GOT3 (cell line): Measurements from ENCODE around the gene LRRC8D.

ENCODE experiments used
- DNase-seq: peaks from one replicate; lab custom pipeline; 2025; ENCODE audit warnings: mixed read lengths; lab: John Stamatoyannopoulos, UW

The LRRC8D gene

GRCh38 chr1:89834083-89834704 lies 13.4 kb downstream of the LRRC8D start:
- no peak for DNase-seq

GRCh38 chr1:89836252-89837035 lies 15.6 kb downstream of the LRRC8D start:
- no peak for DNase-seq

DNA sequence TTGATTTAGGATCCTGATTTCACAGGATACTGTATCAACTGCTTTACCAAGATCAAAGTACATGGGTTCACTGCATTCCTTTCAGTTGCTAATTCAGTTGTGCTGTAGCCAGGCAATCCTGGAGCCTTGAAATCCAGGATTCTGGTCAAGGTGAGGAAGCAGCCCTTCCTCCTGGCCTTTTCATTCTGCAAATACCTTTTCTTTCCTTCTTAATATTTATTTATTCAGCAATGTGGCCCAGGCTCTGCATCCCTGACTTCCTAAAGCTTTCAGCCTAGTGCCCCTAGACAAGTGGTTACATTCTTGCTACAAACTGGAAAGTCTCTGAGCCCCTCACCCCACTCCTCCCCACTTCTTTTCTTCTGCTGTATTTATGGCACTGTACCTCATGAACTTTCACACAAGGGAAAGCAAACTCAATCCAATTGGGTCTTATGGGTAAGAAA lies 16.2 kb downstream of the LRRC8D start:
- no peak for DNase-seq

DNA sequence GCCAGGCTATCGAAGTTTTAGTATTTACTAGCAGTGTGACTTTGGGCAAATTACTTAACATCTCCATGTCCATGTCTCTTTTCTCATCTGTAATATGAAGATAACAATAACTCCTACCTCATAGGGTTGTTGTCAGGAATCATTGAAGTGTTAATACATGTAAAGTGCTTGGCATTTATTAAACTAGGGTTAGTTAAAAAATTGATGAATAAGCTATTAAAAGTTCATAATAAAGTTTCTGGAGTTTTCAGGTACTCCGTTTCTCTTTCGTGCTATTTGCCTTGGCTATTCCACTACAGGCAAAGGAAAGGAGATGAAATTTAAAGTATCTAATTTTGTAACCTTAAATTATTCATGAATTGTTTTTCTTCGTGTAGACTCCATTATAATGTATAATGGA lies 16.7 kb downstream of the LRRC8D start:
- DNase-seq: no peak

DNA sequence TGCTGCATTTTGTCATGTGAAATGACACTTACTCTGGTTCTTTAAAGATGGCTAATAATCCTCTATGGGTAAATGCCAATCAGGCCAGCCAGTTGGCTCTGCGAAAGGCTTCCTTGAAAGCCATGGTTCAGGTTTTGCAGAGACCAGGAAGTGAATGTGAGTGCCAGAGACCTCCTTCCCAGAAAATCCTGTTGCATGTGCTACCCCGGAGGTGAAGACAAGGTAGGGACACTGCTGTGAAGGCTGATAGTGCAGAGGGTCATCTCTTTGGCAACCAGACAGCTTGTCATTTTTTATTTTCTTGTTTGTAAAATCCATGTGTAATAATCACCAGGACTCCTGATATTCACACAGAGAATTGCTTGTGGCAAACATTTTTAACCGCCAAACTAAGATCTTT lies 18.7 kb downstream of the LRRC8D start:
- no peak for DNase-seq

GRCh38 chr1:89841507-89841906 lies 20.7 kb downstream of the LRRC8D start:
- DNase-seq: no peak

DNA sequence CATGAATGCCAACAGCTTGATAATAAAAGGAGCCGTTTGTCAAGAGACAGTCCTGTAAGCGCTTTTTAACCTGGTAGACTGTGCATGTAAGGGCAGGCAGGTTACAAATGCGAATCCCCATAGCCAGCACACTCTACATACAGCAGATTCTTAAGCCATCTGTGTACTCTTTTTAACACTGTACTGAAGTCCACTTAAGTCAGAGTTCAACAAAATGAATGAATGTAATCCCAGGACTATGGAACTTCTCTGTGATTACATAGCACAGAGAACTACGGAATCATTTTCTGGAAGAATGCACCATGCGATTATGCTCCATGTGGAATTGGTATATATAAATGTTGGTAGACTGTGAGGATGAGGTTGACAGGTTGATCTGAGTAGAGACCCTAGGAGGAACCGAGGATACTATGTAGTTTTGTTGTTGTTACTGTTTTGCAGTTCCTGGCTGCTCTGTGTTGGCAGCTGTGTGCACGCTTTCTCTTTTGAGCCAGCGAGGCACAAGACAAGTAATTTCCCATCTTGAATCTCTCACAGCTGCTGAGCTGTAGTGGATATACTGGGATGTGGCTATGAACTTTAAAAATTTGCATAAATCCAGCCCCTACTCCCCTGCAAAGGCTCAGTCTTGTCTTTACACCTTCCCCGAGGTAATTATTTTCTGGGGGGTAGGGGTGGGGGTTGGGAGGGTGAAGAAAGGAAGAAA lies 21.9 kb downstream of the LRRC8D start:
- no peak for DNase-seq

- peak; percentile 13 for DNase-seq
These were observed 22.7 kb downstream of the LRRC8D start for GRCh38 chr1:89843273-89844130.

- DNase-seq: no peak
These were observed 23.5 kb downstream of the LRRC8D start for GRCh38 chr1:89844241-89844807.

GRCh38 chr1:89844860-89845259 lies 24.0 kb downstream of the LRRC8D start:
- no peak for DNase-seq

GRCh38 chr1:89847191-89847729 lies 26.4 kb downstream of the LRRC8D start:
- DNase-seq: no peak

DNA sequence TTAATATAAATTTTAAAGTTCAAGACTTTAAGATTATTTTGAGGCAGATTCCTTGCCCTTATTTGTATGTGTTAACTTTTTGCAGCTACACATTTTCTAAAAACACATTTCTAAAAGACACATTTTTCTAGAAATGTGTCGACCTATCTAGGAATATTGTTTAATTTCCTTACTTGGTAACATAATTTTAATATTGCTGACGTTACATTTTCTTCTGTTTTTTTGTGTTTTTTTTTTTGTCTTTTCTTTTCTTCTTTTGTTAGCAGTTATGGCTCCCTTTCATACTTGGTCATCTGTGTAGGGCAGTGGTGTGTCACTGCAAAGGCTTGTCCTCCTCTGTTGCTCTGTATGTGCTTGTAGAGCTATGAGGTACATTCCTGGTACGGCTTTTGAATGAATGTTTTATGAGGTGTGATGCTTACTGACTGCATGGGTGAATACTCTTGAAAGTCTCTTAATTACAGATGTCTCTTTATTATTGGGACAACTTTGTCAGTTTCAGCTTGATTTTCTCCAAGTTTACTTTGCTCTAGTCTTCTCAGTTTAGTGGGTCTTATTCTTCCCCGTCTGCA lies 30.1 kb downstream of the LRRC8D start:
- DNase-seq: no peak

- no peak for DNase-seq
These were observed 33.3 kb downstream of the LRRC8D start for GRCh38 chr1:89854140-89854539.

DNA sequence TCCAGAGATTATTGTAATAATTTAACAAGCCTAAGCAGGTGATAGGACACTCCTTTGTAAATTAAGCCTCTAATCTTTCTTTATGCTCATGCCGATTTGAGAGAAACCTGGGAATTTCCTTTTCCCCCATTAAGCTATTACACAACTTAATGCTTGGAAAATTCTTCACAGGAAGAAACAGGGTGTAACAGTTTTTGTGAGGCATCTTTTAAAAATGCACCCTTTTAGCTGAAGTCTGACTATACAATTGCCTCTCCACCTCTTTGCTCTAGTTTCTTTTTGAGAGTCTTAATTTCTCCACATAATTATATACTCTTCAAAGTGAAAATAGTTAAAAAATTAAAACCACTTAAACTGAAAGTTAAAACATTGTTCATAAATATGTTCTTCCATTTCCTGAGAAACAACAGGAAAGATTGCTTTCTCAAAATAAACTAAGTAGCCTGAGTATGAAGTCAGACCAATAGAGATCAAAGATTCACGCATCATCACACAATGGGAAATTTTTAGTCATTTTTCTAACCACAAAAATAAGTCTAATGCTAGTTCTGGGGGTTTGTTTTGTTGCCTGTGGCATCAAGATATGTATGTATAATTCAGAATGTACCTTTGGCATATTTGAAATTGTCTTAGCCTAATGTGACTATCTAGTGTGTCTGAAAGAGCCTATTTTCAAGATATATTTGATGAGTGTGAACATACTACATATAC lies 34.7 kb downstream of the LRRC8D start:
- DNase-seq: no peak

DNA sequence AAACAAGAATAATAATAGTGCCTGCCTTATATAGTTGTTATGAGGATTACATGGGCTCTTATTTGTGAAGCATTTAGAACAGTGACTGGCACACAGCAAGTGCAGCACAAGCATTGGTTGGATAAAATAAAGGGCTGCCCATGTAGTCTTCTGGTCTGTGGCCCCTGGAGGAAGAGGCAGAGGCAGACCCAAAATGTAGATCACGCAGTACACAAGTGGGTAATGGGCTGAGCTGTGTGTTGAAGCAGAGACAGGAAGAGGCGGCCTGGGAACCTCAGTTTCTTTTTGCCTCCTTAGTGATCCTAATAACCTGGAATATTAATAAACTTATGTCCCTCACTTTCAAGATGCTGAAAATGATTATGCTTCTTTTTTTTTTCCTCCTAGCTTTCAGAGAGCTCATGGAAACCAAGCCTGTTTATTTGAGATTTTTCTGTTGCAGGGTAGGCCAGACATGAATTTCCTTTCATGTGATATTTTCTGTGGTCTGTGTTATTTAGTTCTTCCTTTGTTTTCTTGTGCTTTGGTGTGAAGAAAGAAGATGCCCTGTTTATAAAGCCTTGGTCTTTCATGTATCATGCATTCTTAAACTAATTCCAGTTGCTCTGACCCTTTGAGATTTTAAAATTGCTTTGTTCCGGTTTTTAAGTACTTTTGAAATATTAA lies 42.5 kb downstream of the LRRC8D start:
- DNase-seq: no peak

DNA sequence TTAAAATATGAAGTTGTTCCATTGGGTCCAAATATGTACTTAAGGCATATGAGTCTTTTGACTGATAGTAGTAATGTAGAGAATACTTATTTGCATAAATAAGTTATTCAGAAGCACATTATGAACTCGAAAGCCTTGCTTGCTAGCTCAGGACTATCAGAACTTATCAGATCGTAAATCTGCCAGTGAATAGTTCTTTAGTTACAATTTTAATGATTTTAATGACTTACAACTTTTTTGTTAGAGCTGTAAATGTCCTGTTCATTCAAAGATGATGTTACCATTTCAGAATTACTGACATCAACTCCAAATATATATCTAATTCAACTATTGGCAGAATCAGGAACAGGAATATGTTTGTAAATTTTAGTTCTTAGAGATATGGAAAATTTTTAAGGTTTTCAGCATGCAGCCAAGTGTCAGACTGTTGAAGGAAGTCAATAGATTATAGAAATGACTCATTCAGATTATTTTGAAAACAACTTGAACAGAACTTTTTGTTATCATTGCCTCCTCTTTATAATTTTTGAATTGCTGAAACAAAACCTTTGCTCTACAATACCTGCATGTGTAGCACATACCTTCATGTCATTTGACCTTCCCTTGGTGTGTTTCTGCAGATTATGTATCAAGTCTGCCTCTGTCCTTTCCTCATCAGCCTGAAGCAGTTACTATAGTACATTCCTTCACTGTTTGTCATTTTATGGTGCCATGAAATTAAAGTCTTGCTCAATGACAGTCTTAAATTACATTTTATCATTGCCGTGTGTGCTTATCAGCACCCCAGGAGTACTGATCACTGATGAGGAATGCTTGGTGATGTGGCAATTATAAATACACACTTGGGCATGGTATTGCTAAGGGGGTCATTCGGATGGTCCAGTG lies 44.9 kb downstream of the LRRC8D start:
- DNase-seq: no peak

DNA sequence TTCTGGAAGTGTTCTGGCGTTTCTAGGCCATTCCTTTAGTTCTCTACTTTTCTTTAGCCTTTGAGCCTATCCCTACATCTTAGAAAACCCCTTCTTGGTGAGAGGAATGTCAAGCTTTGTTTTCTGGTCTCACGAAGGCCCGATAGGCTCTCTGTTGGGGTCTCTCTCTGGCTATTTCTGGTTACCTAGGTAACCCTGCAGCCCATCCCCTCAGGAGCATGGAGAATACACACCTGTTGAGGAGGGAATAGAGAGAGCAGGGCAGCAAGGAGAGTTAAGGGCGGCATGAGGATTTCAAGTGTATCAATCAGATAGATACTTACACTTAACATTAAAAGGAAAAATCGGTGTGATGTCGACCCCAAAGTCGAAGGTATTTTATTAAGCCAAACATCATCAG lies 45.7 kb downstream of the LRRC8D start:
- DNase-seq: no peak

- DNase-seq: no peak
These were observed 50.2 kb downstream of the LRRC8D start for GRCh38 chr1:89870998-89871397.
